Spleen (tissue), 13 donors: ENCODE measurements around the gene C2CD2. TPM values are rescaled to one million over a fixed set of nuclear protein-coding genes. Genes with fewer than 3 reads are reported as not detected.

Experiments
- DNase-seq: peaks from one replicate; pipeline ENCODE4 v3.0.0-alpha.2; 2020
- H3K27ac ChIP-seq, 8 donors: fragments of 200-600 bp; sonication (generic) in 7 of 8; 1 replicate in 4 of 8; 2 replicates in 4 of 8; pipeline versions ENCODE4 v1.5.0 to v1.8.0; 2016 to 2021; ENCODE audit warnings: inconsistent platforms in 4 of 8, mild to moderate bottlenecking in 4 of 8, moderate library complexity in 1 of 8
- H3K27me3 ChIP-seq, 7 donors: fragments of 200-600 bp; sonication (generic) in 6 of 7; replicated peaks in 1 of 7; 1 replicate in 4 of 7; 2 replicates in 3 of 7; pipeline versions ENCODE4 v1.5.0 to v1.8.0; 2016 to 2021; ENCODE audit warnings: inconsistent platforms in 3 of 7, mild to moderate bottlenecking in 1 of 7
- H3K36me3 ChIP-seq, 6 donors: fragments of 200-600 bp; sonication (generic) in 5 of 6; 1 replicate in 4 of 6; 2 replicates in 2 of 6; pipeline versions ENCODE4 v1.5.0 to v1.8.0; 2016 to 2021; ENCODE audit warnings: inconsistent platforms in 2 of 6
- H3K4me1 ChIP-seq, 6 donors: fragments of 200-600 bp; sonication (generic) in 5 of 6; 1 replicate in 3 of 6; 2 replicates in 3 of 6; pipeline versions ENCODE4 v1.5.0 to v1.8.0; 2016 to 2021; ENCODE audit warnings: inconsistent platforms in 3 of 6
- H3K4me3 ChIP-seq, 8 donors: fragments of 200-600 bp; sonication (generic) in 7 of 8; 1 replicate in 4 of 8; 2 replicates in 4 of 8; pipeline versions ENCODE4 v1.5.0 to v1.8.0; 2016 to 2021; ENCODE audit warnings: inconsistent platforms in 4 of 8, mild to moderate bottlenecking in 4 of 8, moderate library complexity in 2 of 8
- H3K9me3 ChIP-seq, 8 donors: fragments of 200-600 bp; sonication (generic) in 7 of 8; 1 replicate in 4 of 8; 2 replicates in 4 of 8; pipeline versions ENCODE4 v1.5.0 to v1.8.0; 2016 to 2021; ENCODE audit warnings: inconsistent platforms in 4 of 8
- CTCF ChIP-seq, 11 experiments: fragments of 200-600 bp in 7 of 11; fragments of 450-650 bp in 4 of 11; sonication (generic) in 4 of 11; IDR thresholded peaks in 8 of 11; conservative IDR thresholded peaks in 3 of 11; 1 replicate in 7 of 11; 2 replicates in 4 of 11; pipeline versions ENCODE4 v1.4.0 to v1.8.0; 2016 to 2021; ENCODE audit warnings: antibody characterized with exemption in 11 of 11, inconsistent platforms in 4 of 11, mild to moderate bottlenecking in 1 of 11
- POLR2A ChIP-seq, 3 donors: fragments of 450-650 bp; IDR thresholded peaks; one replicate each; pipeline ENCODE4 v1.5.1; 2017; ENCODE audit warnings: antibody characterized with exemption in 3 of 3, mild to moderate bottlenecking in 1 of 3
- POLR2AphosphoS5 ChIP-seq, 3 donors: sonication (generic); formaldehyde crosslinking; IDR thresholded peaks; one replicate each; pipeline ENCODE4 v1.5.1; 2017; ENCODE audit warnings: antibody characterized with exemption in 3 of 3
- WGBS, 5 donors: extraction: QIAGEN DNeasy Blood & Tissue Kit in 3 of 5; methylation state at CpG; one replicate each; pipeline versions ENCODE4 v1.1.5 to v1.1.7; 2013 to 2018; 5-methylcytosine and 5-hydroxymethylcytosine counted together
- intact Hi-C: fragments of 100-400 bp; cut with DNase I; formaldehyde crosslinking; loops from one replicate; pipeline ENCODE4 v1.15.0; 2023; ENCODE audit warnings: low total_unique reads
- long read RNA-seq, 2 donors: transcript quantifications; one replicate each; lab custom pipeline, GENCODE V29; 2026
- polyA plus RNA-seq, 3 donors: library from polyadenylated mRNA; stranded (reverse); fragments of 200-250 nt; gene quantifications; one replicate each; pipeline ENCODE4 v1.2.1, GENCODE V29; 2013
- total RNA-seq, 7 donors: library from RNA; depleted of rRNA in 3 of 7; stranded (reverse); fragments of >200 nt in 3 of 7; fragmentation: NEBNext Ultra II Directional in 4 of 7; extraction: Animal tissue kit (Norgen Biotek cat#: 25700) in 4 of 7; gene quantifications; one replicate each; pipeline versions ENCODE4 v1.1.0 to v1.2.1, GENCODE V29; 2016 to 2021
- donor health status: healthy with polysubstance abuse.
- donor health status: DM: no; HTN: no; CAD: no; lungs with moderate emphysema.
- donor health status: DM: no; HTN: no; CAD: no.
- donor health status: Bipolar disorder and iron deficiency.
- donor health status: healthy.
- donor health status: DM: no; HTN: no; CAD: no.
- donor health status: DM: yes; HTN: yes; CAD: no.

Gene C2CD2
- total RNA-seq: 100 to 1,000 TPM in 4 of 7 donors, 10 to 100 TPM in 3; 74.0 to 163 (median 105) TPM
- 10 to 100 TPM; 12.9 to 30.3 (median 18.0) TPM for polyA plus RNA-seq
- long read RNA-seq, donor 1, full-length matches to known transcripts: 5 of 5 reads
- long read RNA-seq, donor 1, partial matches to known transcripts: 0 of 5 reads
- long read RNA-seq, donor 1, other reads (novel, unspliced or antisense): 0 of 5 reads
- long read RNA-seq, donor 2: 0 reads

GRCh38 chr21:41953831-41954653 lies at the start of gene C2CD2:
Gene C2CD2, minus strand, starts transcription at chr21:41954018. Its CDS starts 370 bp downstream, at chr21:41953648.
- intact Hi-C loops: loop anchor here (10.0 kb wide), 1 partner anchor 51 kb away; no protein-coding TSS in a partner anchor
- H3K27ac ChIP-seq: peak within 1 kb of the TSS; percentile 66 to 94 (median 88)
- peak; percentile 87 for DNase-seq
- peaks cover 16 to 90% (median 53%) of the 10 kb centered on the region in 6 donors for H3K4me1 ChIP-seq
- H3K27me3 ChIP-seq: peaks cover 0 to 28% (median 8%) of the 10 kb centered on the region in 7 donors
- peak; percentile 46 to 70 (median 68) for TF ChIP-seq POLR2AphosphoS5 (IDR thresholded peaks at IDR 0.05)
- no peak for TF ChIP-seq CTCF (IDR thresholded peaks at IDR 0.05 in 8 of 11, conservative IDR thresholded peaks at IDR 0.05 in 3 of 11)
- no peak for TF ChIP-seq POLR2A (IDR thresholded peaks at IDR 0.05)
- no peaks in the 10 kb centered on the region for H3K9me3 ChIP-seq
- H3K36me3 ChIP-seq: no peaks in the 10 kb centered on the region
- 4 to 42% (median 7%) methylated on average over 6 to 85 of the region's 85 CpGs for WGBS, 5 donors
- H3K4me3 ChIP-seq: peak within 1 kb of the TSS; percentile 54 to 84 (median 64)

GRCh38 chr21:42003051-42003461 lies 49.2 kb upstream of the C2CD2 start:
- peaks cover 0 to 45% (median 4%) of the 10 kb centered on the region in 6 donors for H3K36me3 ChIP-seq
- no peaks in the 10 kb centered on the region for H3K27me3 ChIP-seq
- TF ChIP-seq POLR2A (IDR thresholded peaks at IDR 0.05) (no peak), POLR2AphosphoS5 (IDR thresholded peaks at IDR 0.05) (no peak), CTCF (IDR thresholded peaks at IDR 0.05 in 8 of 11, conservative IDR thresholded peaks at IDR 0.05 in 3 of 11) (no peak)
- no peak for DNase-seq
- no peak overlapping the region for H3K4me3 ChIP-seq
- H3K4me1 ChIP-seq: peaks cover 0 to 20% (median 12%) of the 10 kb centered on the region in 6 donors
- WGBS, 5 donors: 48 to 59% (median 52%) methylated on average over 4 of the region's 4 CpGs
- intact Hi-C loops: loop anchor here (10.0 kb wide), 1 partner anchor 48 kb away; the partner anchor contains the start of gene C2CD2
- H3K9me3 ChIP-seq: no peaks in the 10 kb centered on the region
- H3K27ac ChIP-seq: no peak overlapping the region

GRCh38 chr21:42002421-42002958 lies 48.7 kb upstream of the C2CD2 start:
- Histone ChIP-seq H3K27me3 (no peaks in the 10 kb centered on the region), H3K4me3 (no peak overlapping the region), H3K4me1 (peaks cover 0 to 15% (median 9%) of the 10 kb centered on the region in 6 donors), H3K36me3 (peaks cover 0 to 49% (median 4%) of the 10 kb centered on the region in 6 donors), H3K27ac (no peak overlapping the region), H3K9me3 (no peaks in the 10 kb centered on the region)
- 70 to 82% (median 77%) methylated on average over 14 of the region's 14 CpGs for WGBS, 5 donors
- intact Hi-C loops: loop anchor here (10.0 kb wide), 1 partner anchor 48 kb away; the partner anchor contains the start of gene C2CD2
- TF ChIP-seq POLR2AphosphoS5 (IDR thresholded peaks at IDR 0.05) (no peak), CTCF (IDR thresholded peaks at IDR 0.05 in 8 of 11, conservative IDR thresholded peaks at IDR 0.05 in 3 of 11) (no peak), POLR2A (IDR thresholded peaks at IDR 0.05) (no peak)
- DNase-seq: no peak
